ENCODE results near the gene CDON. TPM values are rescaled to one million over a fixed set of nuclear protein-coding genes. Genes with fewer than 3 reads are reported as not detected.

Gene CDON
- total RNA-seq, 1 experiment from 2014 or later = 17.2 TPM

GRCh38 chr11:126098204-126098769 lies 35.6 kb upstream of the CDON start:
- Histone ChIP-seq H3K79me1 (ENCODE audit: insufficient read depth, low read depth, low read length, poor library complexity, severe bottlenecking) (no peaks in the 10 kb centered on the region), H4K8ac (replicated peaks; ENCODE audit: insufficient read length, low read depth, low read length) (no peak overlapping the region), H4K5ac (ENCODE audit: insufficient read length, low read depth, low read length) (no peak overlapping the region), H2BK12ac (ENCODE audit: insufficient read length, low read depth, low read length) (no peak overlapping the region), H3K4me2 (ENCODE audit: insufficient read depth, insufficient read length, low read length) (no peak overlapping the region), H4K91ac (ENCODE audit: insufficient read length, low read depth, low read length) (no peak overlapping the region), H3K4ac (ENCODE audit: low read depth, low read length) (no peak overlapping the region), H2AK5ac (ENCODE audit: insufficient read length, low read length) (no peak overlapping the region), H3K9me3 (ENCODE audit: control insufficient read depth, low read depth, low read length) (no peaks in the 10 kb centered on the region), H2BK15ac (ENCODE audit: low read depth, low read length) (no peak overlapping the region), H3K56ac (ENCODE audit: insufficient read length, low read depth, low read length) (no peak overlapping the region), H3K27ac (ENCODE audit: insufficient read length, low read depth, low read length) (no peak overlapping the region), H3K4me1 (ENCODE audit: insufficient read depth, low read length) (peaks cover 4% of the 10 kb centered on the region; the same call in 1 of the 2 replicates), H2BK5ac (ENCODE audit: insufficient read length, low read length) (no peak overlapping the region), H2AFZ (ENCODE audit: low read length) (no peak overlapping the region), H3K14ac (ENCODE audit: insufficient read depth, low read length) (no peak overlapping the region; the same call in 1 of the 2 replicates), H3K18ac (ENCODE audit: insufficient read length, low read depth, low read length) (no peak overlapping the region), H2BK20ac (ENCODE audit: low read depth, low read length, poor library complexity, severe bottlenecking) (no peak overlapping the region), H2BK120ac (ENCODE audit: low read depth, low read length, poor library complexity, severe bottlenecking) (no peak overlapping the region), H3K9ac (ENCODE audit: extremely low read depth, insufficient read length, low read length) (no peak overlapping the region), H3K23ac (ENCODE audit: insufficient read length, low read depth, low read length) (no peak overlapping the region), H3K23me2 (ENCODE audit: insufficient read length, low read depth, low read length, poor library complexity, severe bottlenecking) (no peaks in the 10 kb centered on the region), H3K79me2 (ENCODE audit: insufficient read depth, low read length) (no peaks in the 10 kb centered on the region), H3T11ph (ENCODE audit: low read length) (no peak overlapping the region), H4K20me1 (ENCODE audit: control insufficient read depth, insufficient read depth, insufficient read length) (no peaks in the 10 kb centered on the region), H3K27me3 (ENCODE audit: insufficient read depth, low read length) (no peaks in the 10 kb centered on the region)
- H3K27me3 Mint-ChIP-seq (ENCODE audit: low read depth) = peaks cover 1% of the 10 kb centered on the region
- no peak overlapping the region for H3K4me3 Mint-ChIP-seq
- no peak for TF ChIP-seq CTCF (conservative IDR thresholded peaks at IDR 0.05)
- peak overlapping the region in 1 of 3 experiments; percentile 10; a peak in 1 of 7 replicates for H3K27ac Mint-ChIP-seq
- H3K9me3 Mint-ChIP-seq = no peaks in the 10 kb centered on the region; a peak in 1 of 5 replicates
- no peak for DNase-seq
- no CpG with 5 or more reads among the region's 7 CpGs for WGBS (ENCODE audit: extremely low coverage, insufficient read length, low lambda C conversion rate)
- H3K4me1 Mint-ChIP-seq = peaks cover 42 to 54% of the 10 kb centered on the region in 2 experiments
- H3K36me3 Mint-ChIP-seq (ENCODE audit: insufficient read depth in 1 of 3, low read depth in 3 of 3) = no peaks in the 10 kb centered on the region

Measured in H9 (cell line).